Measurements from ENCODE around the gene RCOR1. TPM values are rescaled to one million over a fixed set of nuclear protein-coding genes. Genes with fewer than 3 reads are reported as not detected.
A peak's percentile ranks its signal among the peaks of the same experiment; 100 is the strongest.

RCOR1 gene
- total RNA-seq, 1 experiment from 2014 or later: 34.1 TPM

DNA sequence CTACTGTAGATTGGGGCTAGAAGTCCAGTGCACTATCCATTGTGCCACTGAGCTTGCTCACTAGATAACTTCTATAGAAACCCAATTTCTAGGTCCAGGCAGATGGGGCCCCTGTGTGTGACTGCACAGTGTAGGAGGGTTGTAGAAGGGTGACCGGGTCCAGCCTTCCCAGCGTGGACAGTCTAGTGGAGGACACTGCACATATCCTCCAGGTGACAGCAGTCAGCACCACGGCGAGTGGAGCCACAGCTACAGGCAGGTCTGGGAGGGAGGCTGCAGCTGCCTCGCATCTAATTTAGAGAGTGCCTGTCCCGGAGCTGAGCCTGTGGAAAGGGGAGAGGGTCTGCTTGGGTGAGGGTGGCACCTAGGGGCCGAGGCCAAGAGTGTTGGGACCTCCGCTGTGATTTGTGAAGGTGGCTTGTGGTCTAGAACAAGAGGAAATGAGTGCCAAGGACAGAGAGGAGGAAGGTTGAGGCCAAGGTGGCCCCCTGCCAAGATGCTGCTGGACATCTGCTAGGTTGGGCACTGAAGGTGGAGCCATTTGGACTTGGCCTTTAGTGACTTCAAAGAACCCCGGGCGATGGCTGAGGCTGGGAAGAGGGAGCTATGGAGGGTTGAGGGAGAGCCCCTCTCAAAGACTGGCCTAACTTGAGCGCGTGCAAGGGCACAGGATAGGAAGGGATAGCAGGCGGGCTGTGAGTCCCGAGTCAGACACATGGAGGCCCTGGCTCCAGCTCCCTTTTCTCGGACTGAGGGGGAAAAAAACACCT, 138.8 kb downstream of the RCOR1 start:
- Histone ChIP-seq H2BK120ac (ENCODE audit: low read depth, low read length, poor library complexity, severe bottlenecking) (no peak overlapping the region), H3K4ac (ENCODE audit: low read depth, low read length) (no peak overlapping the region), H4K8ac (replicated peaks; ENCODE audit: insufficient read length, low read depth, low read length) (no peak overlapping the region), H3K23ac (ENCODE audit: insufficient read length, low read depth, low read length) (no peak overlapping the region), H2BK5ac (ENCODE audit: insufficient read length, low read length) (no peak overlapping the region), H3K14ac (ENCODE audit: insufficient read depth, low read length) (no peak overlapping the region; the same call in 1 of the 2 replicates), H3K27me3 (ENCODE audit: insufficient read depth, low read length) (no peaks in the 10 kb centered on the region), H3K18ac (ENCODE audit: insufficient read length, low read depth, low read length) (no peak overlapping the region), H3K9me3 (ENCODE audit: control insufficient read depth, low read depth, low read length) (no peaks in the 10 kb centered on the region), H2BK20ac (ENCODE audit: low read depth, low read length, poor library complexity, severe bottlenecking) (no peak overlapping the region), H3K4me2 (ENCODE audit: insufficient read depth, insufficient read length, low read length) (no peak overlapping the region), H3T11ph (ENCODE audit: low read length) (no peak overlapping the region), H2AK5ac (ENCODE audit: insufficient read length, low read length) (no peak overlapping the region), H2AFZ (ENCODE audit: low read length) (no peak overlapping the region), H3K79me2 (ENCODE audit: insufficient read depth, low read length) (no peaks in the 10 kb centered on the region), H4K20me1 (ENCODE audit: control insufficient read depth, insufficient read depth, insufficient read length) (no peaks in the 10 kb centered on the region), H3K79me1 (ENCODE audit: insufficient read depth, low read depth, low read length, poor library complexity, severe bottlenecking) (no peaks in the 10 kb centered on the region), H3K56ac (ENCODE audit: insufficient read length, low read depth, low read length) (no peak overlapping the region), H3K23me2 (ENCODE audit: insufficient read length, low read depth, low read length, poor library complexity, severe bottlenecking) (no peaks in the 10 kb centered on the region), H3K27ac (ENCODE audit: insufficient read length, low read depth, low read length) (no peak overlapping the region), H3K9ac (ENCODE audit: extremely low read depth, insufficient read length, low read length) (no peak overlapping the region), H4K91ac (ENCODE audit: insufficient read length, low read depth, low read length) (no peak overlapping the region), H2BK15ac (ENCODE audit: low read depth, low read length) (no peak overlapping the region), H4K5ac (ENCODE audit: insufficient read length, low read depth, low read length) (no peak overlapping the region), H2BK12ac (ENCODE audit: insufficient read length, low read depth, low read length) (no peak overlapping the region), H3K4me1 (ENCODE audit: insufficient read depth, low read length) (no peaks in the 10 kb centered on the region)
- Mint-ChIP-seq H3K9me3 (no peaks in the 10 kb centered on the region), H3K27me3 (ENCODE audit: low read depth) (no peaks in the 10 kb centered on the region), H3K4me3 (no peak overlapping the region), H3K27ac (peak overlapping the region; percentile 40 to 89 (median 64); a peak in 4 of 7 replicates), H3K36me3 (ENCODE audit: insufficient read depth in 1 of 3, low read depth in 3 of 3) (peaks cover 14 to 43% (median 33%) of the 10 kb centered on the region in 3 experiments; a peak in 6 of 7 replicates), H3K4me1 (peaks cover 5 to 8% of the 10 kb centered on the region in 2 experiments; a peak in 2 of 4 replicates)
- DNase-seq: no peak
- WGBS (ENCODE audit: extremely low coverage, insufficient read length, low lambda C conversion rate): no CpG with 5 or more reads among the region's 15 CpGs
- TF ChIP-seq, protein P1, sequence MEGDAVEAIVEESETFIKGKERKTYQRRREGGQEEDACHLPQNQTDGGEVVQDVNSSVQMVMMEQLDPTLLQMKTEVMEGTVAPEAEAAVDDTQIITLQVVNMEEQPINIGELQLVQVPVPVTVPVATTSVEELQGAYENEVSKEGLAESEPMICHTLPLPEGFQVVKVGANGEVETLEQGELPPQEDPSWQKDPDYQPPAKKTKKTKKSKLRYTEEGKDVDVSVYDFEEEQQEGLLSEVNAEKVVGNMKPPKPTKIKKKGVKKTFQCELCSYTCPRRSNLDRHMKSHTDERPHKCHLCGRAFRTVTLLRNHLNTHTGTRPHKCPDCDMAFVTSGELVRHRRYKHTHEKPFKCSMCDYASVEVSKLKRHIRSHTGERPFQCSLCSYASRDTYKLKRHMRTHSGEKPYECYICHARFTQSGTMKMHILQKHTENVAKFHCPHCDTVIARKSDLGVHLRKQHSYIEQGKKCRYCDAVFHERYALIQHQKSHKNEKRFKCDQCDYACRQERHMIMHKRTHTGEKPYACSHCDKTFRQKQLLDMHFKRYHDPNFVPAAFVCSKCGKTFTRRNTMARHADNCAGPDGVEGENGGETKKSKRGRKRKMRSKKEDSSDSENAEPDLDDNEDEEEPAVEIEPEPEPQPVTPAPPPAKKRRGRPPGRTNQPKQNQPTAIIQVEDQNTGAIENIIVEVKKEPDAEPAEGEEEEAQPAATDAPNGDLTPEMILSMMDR (conservative IDR thresholded peaks at IDR 0.05): no peak
